Stomach (tissue), 9 donors: ENCODE measurements around the gene MAPRE2. TPM values are rescaled to one million over a fixed set of nuclear protein-coding genes. Genes with fewer than 3 reads are reported as not detected.
"Not testable (repeated sequence)": the region's sequence is repeated elsewhere in the genome, so short reads cannot be mapped to it uniquely, and the experiment has no call there.

Experiments used
- DNase-seq, 2 donors: peaks; one replicate each; pipeline versions ENCODE4 v3.0.0 to v3.0.0-alpha.2; 2013 to 2019
- H3K27ac ChIP-seq, 5 donors: fragments of 200-600 bp in 4 of 5; sonication (generic) in 4 of 5; one replicate each; pipeline ENCODE4 v1.5.1; 2013 to 2019; ENCODE audit warnings: mild to moderate bottlenecking in 1 of 5, moderate library complexity in 1 of 5
- H3K27me3 ChIP-seq, 3 donors: fragments of 200-600 bp; sonication (generic); one replicate each; pipeline ENCODE4 v1.5.1; 2017 to 2019; ENCODE audit warnings: mixed run types in 1 of 3
- H3K36me3 ChIP-seq, 4 donors: fragments of 200-600 bp; sonication (generic); 1 replicate in 3 of 4; 2 replicates in 1 of 4; pipeline ENCODE4 v1.5.1; 2016 to 2019
- H3K4me1 ChIP-seq, 4 donors: fragments of 200-600 bp; sonication (generic); one replicate each; pipeline ENCODE4 v1.5.1; 2016 to 2019
- H3K4me3 ChIP-seq, 4 donors: fragments of 200-600 bp; sonication (generic) in 3 of 4; one replicate each; pipeline ENCODE4 v1.5.1; 2016 to 2019; ENCODE audit warnings: mild to moderate bottlenecking in 1 of 4
- H3K9me3 ChIP-seq, 4 donors: fragments of 200-600 bp; sonication (generic); one replicate each; pipeline ENCODE4 v1.5.1; 2016 to 2019
- CTCF ChIP-seq, 7 experiments: fragments of 450-650 bp in 4 of 7; fragments of 200-600 bp in 3 of 7; sonication (generic) in 3 of 7; IDR thresholded peaks; one replicate each; pipeline ENCODE4 v1.5.1; 2016 to 2019; ENCODE audit warnings: antibody characterized with exemption in 7 of 7, control low read depth in 2 of 7, mild to moderate bottlenecking in 1 of 7
- EP300 ChIP-seq: sonication (generic); formaldehyde crosslinking; IDR thresholded peaks from one replicate; pipeline ENCODE4 v1.6.1; 2017; ENCODE audit warnings: antibody characterized with exemption
- POLR2A ChIP-seq, 4 donors: fragments of 450-650 bp; IDR thresholded peaks; one replicate each; pipeline ENCODE4 v1.6.1; 2016; ENCODE audit warnings: antibody characterized with exemption in 4 of 4, control low read depth in 2 of 4, mild to moderate bottlenecking in 1 of 4, moderate library complexity in 1 of 4
- POLR2AphosphoS5 ChIP-seq, 3 donors: sonication (generic); formaldehyde crosslinking; IDR thresholded peaks; one replicate each; pipeline ENCODE4 v1.6.1; 2016; ENCODE audit warnings: antibody characterized with exemption in 3 of 3
- WGBS, 5 donors: extraction: QIAGEN DNeasy Blood & Tissue Kit in 3 of 5; methylation state at CpG; one replicate each; pipeline versions ENCODE4 v1.1.5 to v1.1.7; 2013 to 2018; 5-methylcytosine and 5-hydroxymethylcytosine counted together
- intact Hi-C: fragments of 100-400 bp; cut with DNase I; formaldehyde crosslinking; loops from one replicate; pipeline ENCODE4 v1.15.1; 2023; ENCODE audit warnings: low total_unique reads
- polyA plus RNA-seq, 3 donors: library from polyadenylated mRNA; stranded (reverse); fragments of 200-250 nt; gene quantifications; one replicate each; pipeline ENCODE4 v1.2.3, GENCODE V29; 2013
- total RNA-seq, 5 donors: library from RNA; depleted of rRNA; stranded (reverse); fragments of >200 nt; gene quantifications; one replicate each; pipeline versions ENCODE4 v1.1.0 to v1.2.3, GENCODE V29; 2014 to 2016
- donor health status: healthy with polysubstance abuse.
- donor health status: Bipolar disorder and iron deficiency.
- donor health status: healthy.

The MAPRE2 gene
- total and polyA plus RNA-seq, 8 donors, result 7.4 to 258 (median 24.2) TPM

DNA sequence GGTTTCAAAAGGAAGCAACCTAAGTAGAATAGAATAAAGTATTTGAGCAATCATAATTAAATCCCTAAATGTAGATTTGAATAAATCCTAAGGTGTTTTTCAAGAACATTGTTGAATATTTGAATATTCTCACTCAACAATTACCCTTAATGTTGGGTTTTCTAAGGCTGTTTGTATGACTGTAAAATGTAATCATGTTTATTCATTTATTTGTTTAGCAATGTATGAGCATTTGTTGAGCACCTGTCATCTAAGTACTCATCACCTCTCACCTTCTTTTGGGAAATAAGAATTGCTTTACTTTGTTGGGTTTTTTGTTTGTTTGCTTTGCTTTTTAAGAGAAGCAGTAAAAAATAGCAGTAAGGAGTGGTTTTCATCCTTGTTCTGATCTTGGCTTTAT is 66.0 kb downstream of the MAPRE2 start:
- Histone ChIP-seq H3K27me3 (no peaks in the 10 kb centered on the region), H3K4me3 (no peak overlapping the region), H3K27ac (no peak overlapping the region), H3K4me1 (peaks cover 0 to 7% (median 0%) of the 10 kb centered on the region in 4 donors), H3K9me3 (peaks cover 0 to 6% (median 0%) of the 10 kb centered on the region in 4 donors), H3K36me3 (peaks cover 0 to 14% (median 5%) of the 10 kb centered on the region in 4 donors)
- no peak for DNase-seq
- TF ChIP-seq EP300, result no peak
- TF ChIP-seq POLR2AphosphoS5 (IDR thresholded peaks at IDR 0.05), result no peak
- TF ChIP-seq CTCF (IDR thresholded peaks at IDR 0.05), result no peak
- TF ChIP-seq POLR2A (IDR thresholded peaks at IDR 0.05), result no peak
- intact Hi-C loops, result no loop called here

DNA sequence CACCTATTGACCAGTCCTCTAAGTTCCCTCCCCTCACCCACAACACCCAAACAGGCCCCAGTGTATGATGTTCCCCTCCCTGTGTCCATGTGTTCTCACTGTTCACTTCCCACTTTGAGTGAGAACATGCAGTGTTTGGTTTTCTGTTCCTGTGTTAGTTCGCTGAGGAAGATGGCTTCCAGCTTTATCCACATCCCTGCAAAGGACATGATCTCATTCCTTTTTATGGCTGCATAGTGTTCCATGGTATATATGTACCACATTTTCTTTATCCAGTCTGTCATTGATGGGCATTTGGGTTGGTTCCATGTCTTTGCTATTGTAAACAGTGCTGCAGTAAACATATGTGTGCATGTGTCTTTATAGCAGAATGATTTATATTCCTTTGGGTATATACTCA is 66.9 kb downstream of the MAPRE2 start:
- DNase-seq, H3K9me3 ChIP-seq, H3K36me3 ChIP-seq, H3K27me3 ChIP-seq, H3K4me1 ChIP-seq, H3K27ac ChIP-seq, H3K4me3 ChIP-seq, intact Hi-C loops: not testable (repeated sequence)
- 96 to 100% (median 100%) methylated on average over 1 of the region's 1 CpG for WGBS, 5 donors

DNA sequence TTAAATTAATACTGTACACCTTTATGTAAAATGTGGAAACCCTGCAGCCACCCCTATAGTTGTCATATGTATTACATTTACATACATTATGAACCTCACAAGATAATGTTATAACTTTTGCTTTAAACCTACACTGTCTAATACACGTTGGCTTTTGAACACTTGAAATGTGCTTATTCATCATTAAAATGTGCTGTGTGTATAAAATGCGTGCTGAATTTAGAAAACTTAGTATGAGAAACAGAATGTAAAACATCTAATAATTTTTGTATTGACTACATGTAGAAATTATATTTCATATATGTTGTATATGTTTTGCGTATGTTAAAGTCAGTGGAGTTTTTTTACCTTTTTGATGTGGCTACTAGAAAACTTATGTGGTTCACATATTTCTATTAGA is 68.8 kb downstream of the MAPRE2 start:
- intact Hi-C loops, result no loop called here
- Histone ChIP-seq H3K4me3 (no peak overlapping the region), H3K36me3 (no peaks in the 10 kb centered on the region), H3K27me3 (no peaks in the 10 kb centered on the region), H3K9me3 (peaks cover 0 to 6% (median 0%) of the 10 kb centered on the region in 4 donors), H3K27ac (no peak overlapping the region), H3K4me1 (no peaks in the 10 kb centered on the region)
- TF ChIP-seq EP300 (no peak), POLR2AphosphoS5 (IDR thresholded peaks at IDR 0.05) (no peak), CTCF (IDR thresholded peaks at IDR 0.05) (no peak), POLR2A (IDR thresholded peaks at IDR 0.05) (no peak)
- 86 to 95% (median 92%) methylated on average over 3 of the region's 3 CpGs for WGBS, 5 donors
- DNase-seq, result no peak

- intact Hi-C loops, result no loop called here
- WGBS, 5 donors, result 91 to 94% (median 92%) methylated on average over 3 of the region's 3 CpGs
- Histone ChIP-seq H3K27me3 (no peaks in the 10 kb centered on the region), H3K27ac (no peak overlapping the region), H3K4me3 (no peak overlapping the region), H3K4me1 (no peaks in the 10 kb centered on the region), H3K9me3 (peaks cover 0 to 6% (median 0%) of the 10 kb centered on the region in 4 donors), H3K36me3 (no peaks in the 10 kb centered on the region)
- DNase-seq, result no peak
- TF ChIP-seq POLR2A (IDR thresholded peaks at IDR 0.05) (no peak), EP300 (no peak), CTCF (IDR thresholded peaks at IDR 0.05) (no peak), POLR2AphosphoS5 (IDR thresholded peaks at IDR 0.05) (no peak)
Measured at GRCh38 chr18:35110554-35111485, 69.6 kb downstream of the MAPRE2 start.

DNA sequence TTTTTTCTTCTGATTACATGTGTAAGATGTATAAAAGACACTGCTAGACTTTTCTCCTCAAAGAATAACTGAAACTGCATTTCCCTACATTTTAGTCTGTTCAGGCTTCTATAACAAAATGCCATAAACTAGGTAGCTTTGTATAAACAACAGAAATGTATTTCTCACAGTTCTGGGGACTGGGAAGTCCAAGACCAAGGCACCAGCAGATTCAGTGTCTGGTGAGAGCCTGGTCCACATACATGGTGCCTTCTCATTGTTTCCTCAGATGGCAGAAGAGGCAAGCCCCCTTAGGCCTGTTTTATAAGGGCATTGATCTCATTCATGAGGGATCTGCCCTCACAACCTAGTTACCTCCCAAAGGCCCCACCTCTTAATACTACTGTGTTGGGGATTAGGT is 71.5 kb downstream of the MAPRE2 start:
- Histone ChIP-seq H3K4me3 (no peak overlapping the region), H3K4me1 (peaks cover 0 to 11% (median 7%) of the 10 kb centered on the region in 4 donors), H3K9me3 (peaks cover 0 to 6% (median 0%) of the 10 kb centered on the region in 4 donors), H3K27ac (no peak overlapping the region), H3K27me3 (no peaks in the 10 kb centered on the region), H3K36me3 (no peaks in the 10 kb centered on the region)
- DNase-seq, result no peak
- no peak for TF ChIP-seq POLR2AphosphoS5 (IDR thresholded peaks at IDR 0.05)
- no peak for TF ChIP-seq CTCF (IDR thresholded peaks at IDR 0.05)
- TF ChIP-seq POLR2A (IDR thresholded peaks at IDR 0.05), result no peak
- no peak for TF ChIP-seq EP300
- intact Hi-C loops, result no loop called here
